Transverse colon (tissue), 3 donors: ENCODE measurements around the gene PDHB.

Experiments used
- POLR2A ChIP-seq: fragments of 450-650 bp; IDR thresholded peaks from one replicate; pipeline ENCODE4 v1.6.1; 2016; ENCODE audit warnings: antibody characterized with exemption, mild to moderate bottlenecking, moderate library complexity
- TF ChIP-seq, protein P1 (sequence below), 5 experiments: fragments of 200-600 bp in 3 of 5; fragments of 450-650 bp in 2 of 5; sonication (generic) in 3 of 5; IDR thresholded peaks; 1 replicate in 2 of 5; 2 replicates in 3 of 5; pipeline ENCODE4 v1.5.1; 2016 to 2017; ENCODE audit warnings: antibody characterized with exemption in 5 of 5, inconsistent platforms in 3 of 5, mild to moderate bottlenecking in 2 of 5, moderate library complexity in 1 of 5

DNA sequence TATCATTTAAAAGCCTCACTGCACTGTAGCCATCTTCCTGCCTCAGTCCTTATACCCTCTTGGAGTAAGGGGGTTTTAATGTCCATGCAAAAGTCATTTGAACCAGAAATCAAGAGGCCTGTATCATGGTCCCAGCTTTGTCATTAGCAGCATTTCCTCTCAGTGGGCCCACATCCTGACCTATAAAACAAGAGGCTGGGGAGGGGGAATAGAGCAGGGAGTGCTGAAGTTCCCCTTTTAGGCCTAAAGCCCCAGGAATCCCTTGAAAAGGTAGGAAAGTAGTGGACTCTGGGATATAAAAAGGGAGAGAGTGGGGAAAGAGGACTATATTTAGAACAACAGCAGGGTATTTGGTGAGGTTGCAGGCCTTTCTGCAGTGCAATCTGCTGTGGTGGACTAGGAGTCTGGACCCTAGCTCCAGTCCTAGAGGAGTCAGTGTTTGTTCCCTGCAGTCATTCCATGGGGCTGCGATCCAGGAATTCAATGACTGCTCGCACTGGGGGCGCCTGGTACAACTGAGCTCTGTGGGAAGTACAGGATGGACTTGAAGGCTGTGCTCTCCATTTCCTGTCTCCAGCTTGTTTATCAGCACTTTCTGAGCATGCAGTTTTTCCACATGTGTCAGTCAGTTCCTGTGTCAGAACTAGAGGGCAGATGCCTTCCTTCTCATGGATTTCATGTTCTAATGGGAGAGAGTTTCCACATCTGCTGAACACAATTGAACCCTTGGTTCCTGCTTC, 46.8 kb downstream of the PDHB start:
- TF ChIP-seq, protein P1, sequence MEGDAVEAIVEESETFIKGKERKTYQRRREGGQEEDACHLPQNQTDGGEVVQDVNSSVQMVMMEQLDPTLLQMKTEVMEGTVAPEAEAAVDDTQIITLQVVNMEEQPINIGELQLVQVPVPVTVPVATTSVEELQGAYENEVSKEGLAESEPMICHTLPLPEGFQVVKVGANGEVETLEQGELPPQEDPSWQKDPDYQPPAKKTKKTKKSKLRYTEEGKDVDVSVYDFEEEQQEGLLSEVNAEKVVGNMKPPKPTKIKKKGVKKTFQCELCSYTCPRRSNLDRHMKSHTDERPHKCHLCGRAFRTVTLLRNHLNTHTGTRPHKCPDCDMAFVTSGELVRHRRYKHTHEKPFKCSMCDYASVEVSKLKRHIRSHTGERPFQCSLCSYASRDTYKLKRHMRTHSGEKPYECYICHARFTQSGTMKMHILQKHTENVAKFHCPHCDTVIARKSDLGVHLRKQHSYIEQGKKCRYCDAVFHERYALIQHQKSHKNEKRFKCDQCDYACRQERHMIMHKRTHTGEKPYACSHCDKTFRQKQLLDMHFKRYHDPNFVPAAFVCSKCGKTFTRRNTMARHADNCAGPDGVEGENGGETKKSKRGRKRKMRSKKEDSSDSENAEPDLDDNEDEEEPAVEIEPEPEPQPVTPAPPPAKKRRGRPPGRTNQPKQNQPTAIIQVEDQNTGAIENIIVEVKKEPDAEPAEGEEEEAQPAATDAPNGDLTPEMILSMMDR (IDR thresholded peaks at IDR 0.05) = no peak
- TF ChIP-seq POLR2A = no peak
